HCT116 (cell line): ENCODE data around the gene HIVEP3.

Experiments used
- CEBPB ChIP-seq: IDR thresholded peaks from 2 replicates; pipeline ENCODE4 v1.6.1; 2012; ENCODE audit warnings: low read depth
- CTCF ChIP-seq, 3 experiments: fragments of 200-600 bp in 1 of 3; sonication (generic) in 1 of 3; IDR thresholded peaks in 2 of 3; conservative IDR thresholded peaks in 1 of 3; 2 replicates each; pipeline ENCODE4 v1.5.1; 2012 to 2017; ENCODE audit warnings: low read depth in 2 of 3, low read length in 2 of 3, antibody characterized with exemption in 1 of 3, borderline replicate concordance in 1 of 3, control low read depth in 1 of 3, mild to moderate bottlenecking in 1 of 3, mixed read lengths in 1 of 3, mixed run types in 1 of 3, moderate library complexity in 1 of 3; ENCODE audit not compliant: insufficient read depth in 1 of 3
- ELF1 ChIP-seq: IDR thresholded peaks from 2 replicates; pipeline ENCODE4 v1.6.1; 2012; ENCODE audit warnings: low read depth, borderline replicate concordance
- EZH2 ChIP-seq: fragments of 200-600 bp; sonication (generic); IDR thresholded peaks from 2 replicates; pipeline ENCODE4 v1.6.1; 2017; ENCODE audit warnings: antibody characterized with exemption, mixed run types
- EZH2phosphoT487 ChIP-seq: fragments of 200-600 bp; IDR thresholded peaks from 2 replicates; pipeline ENCODE4 v1.6.1; 2018; ENCODE audit warnings: antibody characterized with exemption, borderline replicate concordance
- POLR2A ChIP-seq: IDR thresholded peaks from 2 replicates; pipeline ENCODE4 v1.7.0; 2011; ENCODE audit warnings: borderline replicate concordance; ENCODE audit not compliant: insufficient read depth, insufficient read length; ENCODE audit errors: extremely low read depth
- POLR2AphosphoS5 ChIP-seq: IDR thresholded peaks from 2 replicates; pipeline ENCODE4 v1.6.1; 2011; ENCODE audit warnings: mild to moderate bottlenecking, low read depth, low read length, moderate library complexity
- TCF7L2 ChIP-seq: IDR thresholded peaks from 2 replicates; pipeline ENCODE4 v1.7.0; 2011; ENCODE audit warnings: borderline replicate concordance, inconsistent platforms; ENCODE audit not compliant: insufficient read depth, insufficient read length; ENCODE audit errors: extremely low read depth
- YY1 ChIP-seq: IDR thresholded peaks from 2 replicates; pipeline ENCODE4 v1.6.1; 2011; ENCODE audit warnings: low read length, low read depth, moderate library complexity, mild to moderate bottlenecking; ENCODE audit not compliant: insufficient replicate concordance; ENCODE audit errors: extremely low read depth
- ZNF274 ChIP-seq: fragments of 200-500 bp; sonication (Bioruptor generic); IDR thresholded peaks from 2 replicates; pipeline ENCODE4 v1.6.1; 2014; ENCODE audit warnings: mild to moderate bottlenecking, low read depth, low read length, inconsistent platforms

GRCh38 chr1:41591891-41592290, 326.8 kb downstream of the HIVEP3 start:
- TF ChIP-seq CTCF (IDR thresholded peaks at IDR 0.05 in 2 of 3, conservative IDR thresholded peaks at IDR 0.05 in 1 of 3; ENCODE audit: borderline replicate concordance in 1 of 3, insufficient read depth in 1 of 3, low read depth in 2 of 3, low read length in 2 of 3) (no peak), POLR2AphosphoS5 (no peak), TCF7L2 (no peak), ZNF274 (no peak), ELF1 (no peak), YY1 (no peak), EZH2phosphoT487 (no peak), EZH2 (no peak), CEBPB (no peak), POLR2A (no peak)
